Eye (tissue), 1 donor: ENCODE measurements around the gene MKNK1.
"Not testable (repeated sequence)": the region's sequence is repeated elsewhere in the genome, so short reads cannot be mapped to it uniquely, and the experiment has no call there.

ENCODE experiments used
- DNase-seq: peaks from one replicate; pipeline ENCODE4 v3.0.0-alpha.2; 2015

The MKNK1 gene

GRCh38 chr1:46603858-46604549, at the start of gene MKNK1:
Gene MKNK1, minus strand, starts transcription at chr1:46604268. Its CDS starts 20,941 bp downstream, at chr1:46583327.
- DNase-seq, result peak; percentile 99

- DNase-seq, result no peak
Observed at GRCh38 chr1:46653405-46653958, 49.4 kb upstream of the MKNK1 start.

- DNase-seq, result no peak
Observed at GRCh38 chr1:46652321-46653100, 48.4 kb upstream of the MKNK1 start.

GRCh38 chr1:46651152-46651551, 47.1 kb upstream of the MKNK1 start:
- DNase-seq, result not testable (repeated sequence)

GRCh38 chr1:46650491-46650890, 46.4 kb upstream of the MKNK1 start:
- no peak for DNase-seq

- peak; percentile 4 for DNase-seq
Observed at GRCh38 chr1:46649764-46650163, 45.7 kb upstream of the MKNK1 start.

GRCh38 chr1:46647611-46648010, 43.5 kb upstream of the MKNK1 start:
- DNase-seq, result no peak

GRCh38 chr1:46646844-46647243, 42.8 kb upstream of the MKNK1 start:
- DNase-seq, result no peak

GRCh38 chr1:46646331-46646730, 42.3 kb upstream of the MKNK1 start:
- DNase-seq, result no peak

GRCh38 chr1:46645815-46646214, 41.7 kb upstream of the MKNK1 start:
- DNase-seq, result no peak

- peak; percentile 26 for DNase-seq
Observed at GRCh38 chr1:46643368-46643775, 39.3 kb upstream of the MKNK1 start.

GRCh38 chr1:46642115-46642680, 38.1 kb upstream of the MKNK1 start:
- DNase-seq, result no peak

GRCh38 chr1:46639547-46639946, 35.5 kb upstream of the MKNK1 start:
- no peak for DNase-seq

- no peak for DNase-seq
Observed at GRCh38 chr1:46638921-46639320, 34.9 kb upstream of the MKNK1 start.

- no peak for DNase-seq
Observed at GRCh38 chr1:46637444-46638083, 33.5 kb upstream of the MKNK1 start.

GRCh38 chr1:46635205-46635604, 31.1 kb upstream of the MKNK1 start:
- DNase-seq, result no peak

- no peak for DNase-seq
Observed at GRCh38 chr1:46630719-46631118, 26.7 kb upstream of the MKNK1 start.

- DNase-seq, result peak; percentile 36
Observed at GRCh38 chr1:46623743-46624644, 19.9 kb upstream of the MKNK1 start.

- no peak for DNase-seq
Observed at GRCh38 chr1:46622344-46622743, 18.3 kb upstream of the MKNK1 start.

GRCh38 chr1:46621930-46622329, 17.9 kb upstream of the MKNK1 start:
- DNase-seq, result no peak

- no peak for DNase-seq
Observed at GRCh38 chr1:46619656-46620258, 15.7 kb upstream of the MKNK1 start.
